Effector CD8-positive, alpha-beta T cell (primary cell): ENCODE results near the gene ENDOG.
"Not testable (repeated sequence)": the region's sequence is repeated elsewhere in the genome, so short reads cannot be mapped to it uniquely, and the experiment has no call there.

Experiments
- DNase-seq: peaks from one replicate; lab custom pipeline; 2025; lab: John Stamatoyannopoulos, UW

The ENDOG gene

DNA sequence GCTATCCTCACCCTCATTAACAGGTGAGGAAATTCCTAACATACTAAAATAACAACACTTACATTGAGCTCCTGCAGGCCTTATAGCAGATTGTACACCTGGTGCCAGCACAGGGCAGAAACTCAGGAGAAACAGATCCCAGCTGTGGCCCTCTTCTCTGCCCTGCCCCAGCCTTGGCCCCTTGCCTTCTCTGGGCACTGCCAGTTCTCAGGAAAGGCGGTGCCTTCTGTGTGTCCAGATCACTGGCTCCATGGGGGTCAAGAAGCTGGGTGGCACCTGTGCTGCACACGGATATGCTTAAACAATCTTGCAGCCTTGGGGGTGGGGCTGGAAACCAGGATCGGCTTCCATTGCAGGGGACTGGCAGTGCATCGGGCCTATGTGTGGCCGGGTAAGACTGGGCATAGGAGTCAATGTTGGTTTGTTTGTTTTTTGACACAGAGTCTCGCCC, 44.1 kb downstream of the ENDOG start:
- DNase-seq, result no peak

DNA sequence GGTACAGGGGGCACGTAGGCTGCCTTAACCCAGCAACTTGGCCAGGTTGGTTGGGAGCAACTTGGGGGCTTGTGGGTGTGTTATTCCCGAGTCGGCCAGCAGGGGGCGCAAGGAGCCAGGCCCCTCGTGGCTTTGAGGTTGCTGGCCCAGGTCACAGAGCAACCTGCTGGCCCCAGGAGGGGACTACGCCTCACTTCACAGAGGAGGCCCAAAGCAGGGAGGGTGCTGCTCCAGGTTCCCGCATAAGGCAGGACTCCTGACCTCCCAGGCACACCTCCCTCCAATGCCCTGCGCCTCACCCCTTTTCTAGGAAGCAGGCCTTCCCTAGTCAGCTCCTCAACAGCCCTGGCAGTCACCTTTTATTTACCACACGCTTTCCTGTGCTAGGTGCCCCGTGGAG, 45.3 kb downstream of the ENDOG start:
- DNase-seq, result peak; percentile 76

GRCh38 chr9:128870128-128870940, 52.0 kb downstream of the ENDOG start:
- no peak for DNase-seq

DNA sequence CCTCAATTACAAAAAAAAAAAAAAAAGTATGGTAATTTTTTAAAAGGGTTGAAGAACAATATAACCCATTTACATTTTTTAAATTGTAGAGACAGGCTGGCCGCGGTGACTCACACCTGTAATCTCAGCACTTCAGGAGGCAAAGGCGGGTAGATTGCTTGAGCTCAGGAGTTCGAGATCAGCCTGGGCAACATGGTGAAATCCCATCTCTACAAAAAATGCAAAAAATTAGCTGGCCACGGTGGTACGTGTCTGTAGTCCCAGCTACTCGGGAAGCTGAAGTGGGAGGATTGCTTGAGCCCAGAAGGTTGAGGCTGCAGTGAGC, 52.6 kb downstream of the ENDOG start:
- not testable (repeated sequence) for DNase-seq
